Naive thymus-derived CD8-positive, alpha-beta T cell (primary cell): Measurements from ENCODE around the gene SPATA21. TPM values are rescaled to one million over a fixed set of nuclear protein-coding genes. Genes with fewer than 3 reads are reported as not detected.

ENCODE experiments used
- ATAC-seq, 2 donors: fragments of 150-1000 bp; cut with Tn5 transposase in 1 of 2; sonication (Bioruptor Pico), chemical (Tn5 transposase) in 1 of 2; 1 replicate in 1 of 2; 2 replicates in 1 of 2; pipeline ENCODE4 v1.10.0; 2021; ENCODE audit warnings: mild to moderate bottlenecking in 2 of 2, moderate library complexity in 2 of 2
- POLR2A ChIA-PET: fragments of 350-600 bp; sonication (Branson Sonifier 250); formaldehyde crosslinking; loops from one replicate; lab custom pipeline; 2021; ENCODE audit warnings: antibody characterized with exemption; lab: Charles Lee
- DNase-seq, 10 donors: peaks; one replicate each; pipeline versions ENCODE4 v3.0.0 to v3.0.0-alpha.2; 2020 to 2022
- H3K27ac Mint-ChIP-seq, 10 donors: one replicate each; pipeline ENCODE4 v1.8.0; 2020 to 2022; ENCODE audit warnings: mild to moderate bottlenecking in 10 of 10, mixed read lengths in 10 of 10, moderate library complexity in 4 of 10, inconsistent platforms in 1 of 10
- H3K27me3 Mint-ChIP-seq, 5 donors: one replicate each; pipeline ENCODE4 v1.8.0; 2021 to 2022; ENCODE audit warnings: mixed read lengths in 5 of 5
- H3K36me3 Mint-ChIP-seq, 3 donors: one replicate each; pipeline ENCODE4 v1.8.0; 2020 to 2022; ENCODE audit warnings: mixed read lengths in 3 of 3, mild to moderate bottlenecking in 2 of 3, inconsistent platforms in 1 of 3
- H3K4me1 Mint-ChIP-seq, 4 donors: one replicate each; pipeline ENCODE4 v1.8.0; 2021 to 2022; ENCODE audit warnings: mixed read lengths in 4 of 4
- H3K4me3 Mint-ChIP-seq, 10 donors: one replicate each; pipeline ENCODE4 v1.8.0; 2020 to 2022; ENCODE audit warnings: mild to moderate bottlenecking in 10 of 10, mixed read lengths in 10 of 10, moderate library complexity in 6 of 10, inconsistent platforms in 1 of 10
- H3K9me3 Mint-ChIP-seq, 9 donors: one replicate each; pipeline ENCODE4 v1.8.0; 2020 to 2022; ENCODE audit warnings: mixed read lengths in 9 of 9, mild to moderate bottlenecking in 3 of 9, inconsistent platforms in 1 of 9, moderate library complexity in 1 of 9
- polyA plus RNA-seq, 3 donors: library from polyadenylated mRNA; unstranded; fragments of 300-500 nt; fragmentation: Illumina TruSeq; gene quantifications; one replicate each; pipeline ENCODE4 v1.2.3, GENCODE V29; 2021
- total RNA-seq, 8 experiments: library from RNA in 2 of 8; stranded (reverse) in 2 of 8; gene quantifications; one replicate each; pipeline ENCODE4 v1.2.3 and lab custom pipeline; 2021 to 2026

SPATA21 gene
- total and polyA plus RNA-seq, 5 experiments from 2014 or later, result not detected

DNA sequence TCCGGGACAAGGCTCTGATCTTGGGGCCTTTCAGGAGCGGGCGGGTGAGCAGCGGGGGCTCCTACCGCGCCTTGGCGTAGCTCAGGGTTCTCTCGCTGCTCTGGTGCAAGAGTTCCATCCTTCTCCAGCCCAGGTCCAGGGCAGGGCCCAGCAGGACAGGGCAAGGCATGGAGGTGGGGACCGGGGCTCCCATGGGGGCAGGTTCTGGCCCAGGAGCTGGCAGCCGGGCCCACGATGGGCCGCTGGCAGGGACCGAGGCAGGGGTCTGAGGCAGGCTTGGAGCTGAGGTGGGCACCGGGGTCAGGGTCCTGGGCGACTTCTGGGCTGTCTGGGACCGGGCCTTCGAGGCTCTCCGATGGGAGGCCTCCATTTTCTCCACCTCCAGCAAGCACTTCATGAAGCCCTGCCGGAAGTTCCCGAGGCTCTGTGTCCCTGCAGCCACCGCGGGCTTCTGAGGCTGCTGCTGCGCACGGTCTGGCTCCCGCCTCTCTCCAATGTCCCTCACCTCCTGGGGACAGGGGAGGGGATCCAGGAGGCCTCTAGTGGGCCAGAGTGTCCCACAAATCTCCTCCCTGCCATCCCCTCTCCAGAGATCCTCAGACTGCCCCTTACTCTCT, 27.6 kb downstream of the SPATA21 start:
- no peaks in the 10 kb centered on the region for H3K9me3 Mint-ChIP-seq
- no peak for ATAC-seq
- peaks cover 0 to 9% (median 7%) of the 10 kb centered on the region in 5 donors for H3K27me3 Mint-ChIP-seq
- no peaks in the 10 kb centered on the region for H3K4me1 Mint-ChIP-seq
- H3K36me3 Mint-ChIP-seq, result no peaks in the 10 kb centered on the region
- peak overlapping the region in 1 of 10 donors; percentile 55 for H3K27ac Mint-ChIP-seq
- POLR2A ChIA-PET, result no interaction called here
- H3K4me3 Mint-ChIP-seq, result no peak overlapping the region
- DNase-seq, result no peak

DNA sequence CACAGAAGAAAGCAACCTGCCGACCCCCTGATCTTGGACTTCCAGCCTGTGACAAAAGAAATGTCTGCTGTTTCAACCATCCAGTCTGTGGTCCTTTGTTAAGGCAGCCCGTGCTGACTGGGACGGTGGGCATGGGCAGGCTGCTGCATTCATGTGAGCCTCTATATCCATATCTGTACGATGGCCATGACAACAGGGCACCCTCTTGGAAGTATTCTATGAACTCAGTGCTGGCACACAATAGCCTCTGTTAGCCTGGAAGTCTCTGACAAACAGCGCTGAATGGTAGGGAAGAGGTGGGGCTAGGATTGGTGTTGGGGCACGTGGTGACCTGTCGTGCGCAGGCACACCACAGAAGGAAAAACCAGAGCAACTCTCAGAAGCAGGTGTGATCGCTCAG, 30.4 kb downstream of the SPATA21 start:
- peak overlapping the region in 1 of 10 donors; percentile 4 for H3K27ac Mint-ChIP-seq
- POLR2A ChIA-PET, result interaction anchor here (1.2 kb wide), 1 partner anchor 9 kb away, joined by 3 read pairs; no protein-coding TSS in a partner anchor
- ATAC-seq, result no peak

DNA sequence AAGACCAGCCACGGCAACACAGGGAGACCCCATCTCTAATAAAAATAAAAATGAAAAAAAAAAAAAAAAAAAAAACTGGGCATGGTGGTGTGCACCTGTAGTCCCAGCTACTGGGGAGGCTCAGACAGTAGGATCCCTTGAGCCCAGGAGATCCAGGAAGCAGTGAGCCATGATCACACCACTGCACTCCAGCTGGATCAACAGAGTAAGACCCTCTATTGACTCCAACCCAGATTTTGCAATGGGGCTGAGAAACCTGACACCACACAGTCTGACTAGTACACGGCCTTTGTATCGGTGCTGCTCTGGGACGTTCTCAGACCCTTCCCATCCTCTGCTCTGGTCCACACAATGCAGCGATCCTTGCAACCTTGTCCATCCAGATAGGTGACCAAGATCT, 31.8 kb downstream of the SPATA21 start:
- Mint-ChIP-seq H3K27me3 (peaks cover 0 to 3% (median 0%) of the 10 kb centered on the region in 5 donors), H3K36me3 (no peaks in the 10 kb centered on the region), H3K4me3 (no peak overlapping the region), H3K4me1 (peaks cover 0 to 6% (median 0%) of the 10 kb centered on the region in 4 donors), H3K27ac (peak overlapping the region in 1 of 10 donors; percentile 67), H3K9me3 (no peaks in the 10 kb centered on the region)
- ATAC-seq (no peak), DNase-seq (no peak)
- POLR2A ChIA-PET, result interaction anchor here (0.6 kb wide), 1 partner anchor 37 kb away, joined by 3 read pairs; no protein-coding TSS in a partner anchor

More for the DNA sequence above, 30.4 kb downstream of the SPATA21 start:
- Mint-ChIP-seq H3K36me3 (no peaks in the 10 kb centered on the region), H3K27me3 (peaks cover 0 to 7% (median 2%) of the 10 kb centered on the region in 5 donors), H3K4me1 (peaks cover 0 to 3% (median 0%) of the 10 kb centered on the region in 4 donors), H3K4me3 (no peak overlapping the region), H3K9me3 (no peaks in the 10 kb centered on the region)
- no peak for DNase-seq

DNA sequence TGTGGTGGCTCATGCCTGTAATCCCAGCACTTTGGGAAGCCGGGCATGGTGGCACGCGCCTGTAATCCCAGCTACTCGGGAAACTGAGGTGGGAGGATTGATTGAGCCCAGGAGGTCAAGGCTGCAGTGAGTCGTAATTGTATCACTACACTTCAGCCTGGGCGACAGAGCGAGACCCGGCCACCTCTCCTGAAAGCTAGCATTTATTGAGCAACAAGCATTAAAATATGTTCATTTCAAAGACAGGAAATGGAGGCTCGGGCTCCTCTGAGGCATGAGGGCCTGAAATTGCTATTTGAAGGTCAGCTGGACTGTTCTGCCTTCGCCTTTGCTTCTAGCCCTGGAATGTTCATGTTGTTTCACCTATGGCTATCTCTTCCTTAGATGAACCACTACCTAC, 34.5 kb downstream of the SPATA21 start:
- Mint-ChIP-seq H3K4me3 (no peak overlapping the region), H3K27me3 (no peaks in the 10 kb centered on the region), H3K36me3 (peaks cover 0 to 8% (median 0%) of the 10 kb centered on the region in 3 donors), H3K27ac (peak overlapping the region in 2 of 10 donors; percentile 24 to 62), H3K4me1 (peaks cover 0 to 14% (median 8%) of the 10 kb centered on the region in 4 donors), H3K9me3 (no peaks in the 10 kb centered on the region)
- ATAC-seq (no peak), DNase-seq (no peak)
- POLR2A ChIA-PET, result no interaction called here

DNA sequence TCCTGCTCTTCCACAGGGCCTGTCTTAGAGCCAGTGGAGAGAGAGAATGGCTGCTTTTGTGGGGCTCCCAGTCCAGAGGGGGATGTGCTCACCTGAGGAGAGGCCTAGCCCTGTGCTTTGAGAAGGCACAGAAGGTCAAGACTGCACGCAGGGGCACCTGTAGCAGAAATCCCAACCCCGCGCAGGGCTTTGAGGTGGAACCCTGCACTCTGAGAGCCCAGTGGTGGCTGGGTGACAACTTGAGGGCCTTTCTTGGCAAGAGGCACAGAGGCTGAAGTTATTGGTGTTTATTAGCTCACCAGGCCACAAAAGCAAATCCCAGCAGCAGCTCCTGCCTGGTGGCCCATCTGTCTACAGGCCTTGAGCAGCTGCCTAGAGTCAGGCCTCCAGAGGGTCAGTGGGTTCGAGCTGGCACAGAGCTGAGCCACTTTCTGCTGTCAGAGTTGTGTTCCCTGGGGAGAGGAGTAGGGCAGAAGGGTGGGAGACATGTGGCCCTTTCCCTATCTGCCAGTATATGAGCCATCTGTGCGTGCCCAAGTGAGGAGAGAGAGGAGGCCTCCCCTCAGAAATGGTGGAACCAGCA, 38.8 kb downstream of the SPATA21 start:
- Mint-ChIP-seq H3K36me3 (peaks cover 0 to 47% (median 1%) of the 10 kb centered on the region in 3 donors), H3K4me3 (no peak overlapping the region), H3K9me3 (no peaks in the 10 kb centered on the region), H3K27ac (peak overlapping the region in 4 of 10 donors; percentile 44 to 82 (median 61)), H3K4me1 (peaks cover 2 to 25% (median 12%) of the 10 kb centered on the region in 4 donors), H3K27me3 (no peaks in the 10 kb centered on the region)
- DNase-seq (no peak), ATAC-seq (no peak)
- POLR2A ChIA-PET, result interaction anchor here (0.6 kb wide), 1 partner anchor 19 kb away, joined by 3 read pairs; no protein-coding TSS in a partner anchor

DNA sequence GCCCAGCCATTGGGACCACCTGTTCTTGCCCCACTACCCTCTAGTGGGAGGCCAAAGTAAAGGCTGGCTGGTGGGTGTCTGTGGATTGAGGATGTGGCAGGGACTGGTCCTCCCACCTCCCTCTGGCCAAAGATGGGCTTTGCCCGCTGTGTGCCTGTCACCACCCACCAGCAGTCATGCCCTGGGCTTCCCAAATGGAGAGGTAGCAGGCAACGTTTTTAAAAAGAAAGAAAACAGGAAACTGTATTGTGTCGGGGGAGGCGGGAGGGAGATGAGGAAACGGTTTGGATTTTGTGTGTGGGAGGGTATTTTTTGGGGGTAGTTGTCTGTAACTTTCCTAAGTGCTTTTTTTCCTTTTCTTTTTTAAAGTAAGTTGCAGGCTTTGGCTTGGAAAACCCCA, 40.1 kb downstream of the SPATA21 start:
- POLR2A ChIA-PET, result no interaction called here

DNA sequence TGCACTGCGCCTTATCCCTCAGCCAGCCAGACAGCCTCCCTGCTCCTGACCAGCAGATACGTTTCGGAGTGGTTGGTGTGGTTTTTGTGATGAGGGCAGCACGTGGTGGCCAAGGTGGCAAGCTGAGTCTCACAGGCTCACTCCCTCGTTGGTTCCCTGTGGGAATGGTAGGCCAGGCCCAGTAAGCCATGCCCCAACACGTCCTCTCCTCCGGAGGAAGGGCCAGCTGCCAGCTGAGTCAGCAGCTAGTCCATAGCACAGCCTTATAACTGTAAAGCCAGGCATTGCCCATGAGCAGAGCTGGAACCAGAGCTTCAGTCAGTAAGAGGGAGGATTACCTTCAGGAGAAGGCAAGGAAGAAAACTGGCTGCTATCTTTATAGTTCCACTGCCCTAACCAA, 40.6 kb downstream of the SPATA21 start:
- Mint-ChIP-seq H3K9me3 (no peaks in the 10 kb centered on the region), H3K4me1 (peaks cover 17 to 38% (median 26%) of the 10 kb centered on the region in 4 donors), H3K4me3 (no peak overlapping the region), H3K27ac (peak overlapping the region in 5 of 10 donors; percentile 17 to 80 (median 53)), H3K27me3 (no peaks in the 10 kb centered on the region), H3K36me3 (peaks cover 0 to 62% (median 1%) of the 10 kb centered on the region in 3 donors)
- POLR2A ChIA-PET, result no interaction called here
- no peak for ATAC-seq
- DNase-seq, result no peak

More for the DNA sequence above, 40.1 kb downstream of the SPATA21 start:
- Mint-ChIP-seq H3K4me3 (no peak overlapping the region), H3K36me3 (peaks cover 0 to 61% (median 1%) of the 10 kb centered on the region in 3 donors), H3K4me1 (peaks cover 12 to 34% (median 23%) of the 10 kb centered on the region in 4 donors), H3K9me3 (no peaks in the 10 kb centered on the region), H3K27ac (peak overlapping the region in 4 of 10 donors; percentile 15 to 80 (median 50)), H3K27me3 (no peaks in the 10 kb centered on the region)
- ATAC-seq, result no peak
- DNase-seq, result no peak

DNA sequence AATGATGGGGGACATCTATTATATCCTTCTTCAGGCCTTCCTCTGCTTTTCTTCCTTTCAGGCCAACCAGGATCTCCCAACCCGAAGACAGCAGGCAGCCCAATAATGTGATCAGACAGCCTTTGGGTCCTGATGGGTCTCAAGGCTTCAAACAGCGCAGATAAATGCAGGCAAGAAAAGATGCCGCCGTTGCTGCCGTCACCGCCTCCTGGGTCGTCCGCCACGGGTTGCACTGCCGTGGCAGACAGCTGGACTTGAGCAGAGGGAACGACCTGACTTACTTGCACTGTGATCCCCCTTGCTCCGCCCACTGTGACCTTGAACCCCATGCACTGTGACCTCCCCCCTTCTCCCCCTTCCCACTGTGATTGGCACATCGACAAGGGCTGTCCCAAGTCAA, 42.2 kb downstream of the SPATA21 start:
- no peaks in the 10 kb centered on the region for H3K9me3 Mint-ChIP-seq
- peaks cover 0 to 65% (median 1%) of the 10 kb centered on the region in 3 donors for H3K36me3 Mint-ChIP-seq
- H3K4me3 Mint-ChIP-seq, result no peak overlapping the region
- POLR2A ChIA-PET, result interaction anchor here (0.7 kb wide), 1 partner anchor 27 kb away, joined by 3 read pairs; no protein-coding TSS in a partner anchor
- no peaks in the 10 kb centered on the region for H3K27me3 Mint-ChIP-seq
- peaks cover 24 to 53% (median 42%) of the 10 kb centered on the region in 4 donors for H3K4me1 Mint-ChIP-seq
- DNase-seq, result no peak
- no peak overlapping the region for H3K27ac Mint-ChIP-seq
- no peak for ATAC-seq

DNA sequence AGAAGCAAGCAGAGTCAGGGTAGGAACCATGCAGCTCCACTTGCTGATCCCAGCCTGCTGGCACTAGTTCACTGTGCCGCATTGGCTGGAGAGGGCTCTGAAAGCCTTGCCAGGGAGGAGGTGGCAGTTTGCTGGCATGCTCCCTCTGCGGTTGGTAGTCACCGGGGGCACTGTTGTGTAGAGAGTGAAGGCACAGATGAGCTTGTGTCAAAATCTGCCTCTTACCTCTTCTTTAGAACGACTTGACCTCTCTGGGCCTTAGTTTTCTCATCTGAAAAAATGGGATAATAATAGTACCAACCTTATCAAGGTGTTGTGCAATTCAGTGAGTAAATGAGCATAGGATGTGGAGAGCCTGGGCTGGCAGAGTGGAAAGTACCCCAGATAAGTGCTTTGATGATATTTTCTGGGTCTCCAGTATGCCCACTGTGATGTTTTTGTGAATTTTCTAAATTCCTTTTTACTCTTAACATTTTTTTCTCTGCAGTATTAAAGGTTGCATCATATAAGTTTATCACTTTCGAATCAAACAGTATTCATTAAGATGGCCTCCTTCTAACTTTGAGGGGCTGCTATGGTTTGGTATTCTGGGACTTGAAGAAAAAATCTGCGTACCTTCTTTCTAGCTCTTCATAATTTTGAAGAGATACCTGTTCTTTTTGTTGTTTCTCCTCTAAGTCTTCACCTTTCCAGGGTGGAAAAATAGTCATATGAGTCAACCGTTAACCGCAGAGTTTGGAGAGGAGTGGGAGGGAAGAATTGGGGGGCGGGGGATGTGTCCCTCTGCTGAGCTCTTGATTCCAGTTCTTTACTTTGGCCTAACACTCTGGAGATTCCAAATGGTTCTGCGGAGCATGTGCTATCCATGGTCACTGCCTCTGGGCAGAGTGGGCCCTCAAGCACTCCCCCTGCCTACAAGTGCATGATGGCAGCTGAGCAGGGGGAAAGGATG, 43.4 kb downstream of the SPATA21 start:
- H3K27ac Mint-ChIP-seq, result peak overlapping the region in 5 of 10 donors; percentile 8 to 65 (median 36)
- H3K9me3 Mint-ChIP-seq, result no peaks in the 10 kb centered on the region
- no peak overlapping the region for H3K4me3 Mint-ChIP-seq
- no peaks in the 10 kb centered on the region for H3K27me3 Mint-ChIP-seq
- POLR2A ChIA-PET, result interaction anchor here (0.6 kb wide), 1 partner anchor 114 kb away, joined by 4 read pairs; no protein-coding TSS in a partner anchor
- DNase-seq (no peak), ATAC-seq (no peak)
- peaks cover 0 to 60% (median 1%) of the 10 kb centered on the region in 3 donors for H3K36me3 Mint-ChIP-seq
- peaks cover 21 to 59% (median 43%) of the 10 kb centered on the region in 4 donors for H3K4me1 Mint-ChIP-seq

DNA sequence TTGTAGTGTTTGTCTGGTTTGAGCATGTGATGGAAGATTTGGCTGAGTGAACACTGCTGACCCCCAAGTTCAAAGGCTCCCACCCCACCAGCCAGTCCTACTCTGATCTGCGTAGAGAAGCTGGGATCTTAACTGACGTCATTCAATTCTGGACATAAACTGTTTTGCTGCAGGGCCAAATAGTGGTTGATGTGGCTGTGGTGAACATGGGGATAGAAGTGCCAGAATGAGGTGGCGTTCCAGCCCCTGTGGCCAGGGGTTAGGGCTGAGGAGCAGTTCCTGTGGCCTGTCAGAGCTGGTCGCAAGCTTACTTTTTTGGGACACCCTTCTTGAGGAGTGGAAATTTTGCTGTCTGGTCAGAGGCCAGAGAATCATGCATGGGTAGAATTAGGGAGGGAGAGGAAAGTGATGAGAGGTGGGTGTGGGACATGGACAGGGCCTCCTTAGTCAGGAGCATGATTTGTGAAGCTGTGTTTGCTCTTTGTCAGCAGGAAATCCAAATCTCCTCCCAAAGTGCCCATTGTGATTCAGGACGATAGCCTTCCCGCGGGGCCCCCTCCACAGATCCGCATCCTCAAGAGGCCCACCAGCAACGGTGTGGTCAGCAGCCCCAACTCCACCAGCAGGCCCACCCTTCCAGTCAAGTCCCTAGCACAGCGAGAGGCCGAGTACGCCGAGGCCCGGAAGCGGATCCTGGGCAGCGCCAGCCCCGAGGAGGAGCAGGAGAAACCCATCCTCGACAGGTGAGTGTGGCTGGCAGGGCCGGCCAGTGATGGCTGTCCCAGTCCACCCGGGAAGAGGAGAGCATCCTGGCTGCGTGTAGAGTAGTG, 44.3 kb downstream of the SPATA21 start:
- DNase-seq (no peak), ATAC-seq (no peak)
- Mint-ChIP-seq H3K9me3 (no peaks in the 10 kb centered on the region), H3K4me3 (peak overlapping the region in 3 of 10 donors; percentile 44 to 48 (median 48)), H3K36me3 (peaks cover 0 to 57% (median 1%) of the 10 kb centered on the region in 3 donors), H3K4me1 (peaks cover 18 to 66% (median 45%) of the 10 kb centered on the region in 4 donors), H3K27me3 (no peaks in the 10 kb centered on the region), H3K27ac (peak overlapping the region; percentile 16 to 94 (median 76))
- POLR2A ChIA-PET, result no interaction called here

DNA sequence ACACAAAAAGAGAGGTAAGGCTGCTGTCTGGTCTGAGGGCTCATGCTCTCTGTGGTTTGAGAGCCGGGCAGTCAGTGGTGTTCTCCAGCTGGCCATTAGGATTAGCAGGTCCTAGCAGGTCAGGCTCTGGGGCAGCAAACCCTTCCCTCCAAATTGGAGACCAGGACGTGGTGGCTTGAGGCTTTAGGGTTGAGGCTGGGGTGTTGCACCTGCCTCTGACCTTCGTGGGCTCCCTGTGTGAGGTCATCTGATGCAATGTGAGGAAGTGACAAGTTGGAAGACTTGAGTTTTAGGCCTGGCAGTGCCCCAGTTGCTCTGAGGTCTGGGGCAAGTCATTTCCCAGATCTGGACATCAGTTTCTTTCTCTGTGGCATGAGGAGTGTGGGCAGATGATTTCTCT, 45.8 kb downstream of the SPATA21 start:
- no peak for DNase-seq
- Mint-ChIP-seq H3K4me1 (peaks cover 27 to 73% (median 59%) of the 10 kb centered on the region in 4 donors), H3K27ac (peak overlapping the region in 9 of 10 donors; percentile 1 to 90 (median 74)), H3K36me3 (peaks cover 0 to 46% (median 1%) of the 10 kb centered on the region in 3 donors), H3K4me3 (no peak overlapping the region), H3K9me3 (no peaks in the 10 kb centered on the region), H3K27me3 (no peaks in the 10 kb centered on the region)
- POLR2A ChIA-PET, result no interaction called here
- no peak for ATAC-seq
